Heart right ventricle (tissue), 16 donors: Measurements from ENCODE around the gene ZNF311. TPM values are rescaled to one million over a fixed set of nuclear protein-coding genes. Genes with fewer than 3 reads are reported as not detected.

ENCODE experiments used
- ATAC-seq, 8 donors: fragments of 200-7000 bp; cut with Tn5 transposase; one replicate each; pipeline ENCODE4 v1.9.1; 2020; ENCODE audit warnings: mild to moderate bottlenecking in 8 of 8, moderate library complexity in 8 of 8, moderate number of reproducible peaks in 1 of 8
- DNase-seq, 2 donors: peaks; one replicate each; pipeline ENCODE4 v3.0.0-alpha.2; 2020
- H3K27ac ChIP-seq, 10 donors: fragments of 200-600 bp; sonication (generic) in 2 of 10; one replicate each; pipeline versions ENCODE4 v1.5.0 to v1.8.0; 2020 to 2022; ENCODE audit warnings: mild to moderate bottlenecking in 3 of 10
- H3K27me3 ChIP-seq, 7 donors: fragments of 200-600 bp; one replicate each; pipeline ENCODE4 v1.8.0; 2021 to 2022; ENCODE audit warnings: mild to moderate bottlenecking in 2 of 7
- H3K36me3 ChIP-seq, 9 donors: fragments of 200-600 bp; sonication (generic) in 1 of 9; one replicate each; pipeline versions ENCODE4 v1.5.0 to v1.8.0; 2020 to 2022; ENCODE audit warnings: mild to moderate bottlenecking in 2 of 9
- H3K4me1 ChIP-seq, 9 donors: fragments of 200-600 bp; sonication (generic) in 1 of 9; one replicate each; pipeline versions ENCODE4 v1.5.0 to v1.8.0; 2020 to 2022; ENCODE audit warnings: mild to moderate bottlenecking in 4 of 9
- H3K4me3 ChIP-seq, 10 donors: fragments of 200-600 bp; sonication (generic) in 2 of 10; one replicate each; pipeline versions ENCODE4 v1.5.0 to v1.8.0; 2020 to 2022; ENCODE audit warnings: mild to moderate bottlenecking in 7 of 10, moderate library complexity in 2 of 10
- H3K9me3 ChIP-seq, 11 donors: fragments of 200-600 bp in 10 of 11; sonication (generic) in 2 of 11; one replicate each; pipeline versions ENCODE4 v1.5.0 to v1.8.0; 2013 to 2022; ENCODE audit warnings: mild to moderate bottlenecking in 2 of 11, control low read depth in 1 of 11, moderate library complexity in 1 of 11
- WGBS, 2 donors: extraction: QIAGEN DNeasy Blood & Tissue Kit; methylation state at CpG; one replicate each; pipeline ENCODE4 v1.1.7; 2013; ENCODE audit warnings: inconsistent platforms in 1 of 2; 5-methylcytosine and 5-hydroxymethylcytosine counted together
- intact Hi-C, 10 donors: fragments of 100-400 bp; cut with DNase I; formaldehyde crosslinking; loops; one replicate each; pipeline versions ENCODE4 v1.11.1 to v1.14.2; 2022
- polyA plus RNA-seq, 2 donors: library from polyadenylated mRNA; stranded (reverse); fragments of 200-250 nt; gene quantifications; one replicate each; pipeline ENCODE4 v1.2.3, GENCODE V29; 2013
- total RNA-seq, 10 donors: library from RNA; stranded (reverse); fragmentation: NEBNext Ultra II Directional in 3 of 10; extraction: Animal tissue kit (Norgen Biotek cat#: 25700) in 3 of 10; gene quantifications; one replicate each; pipeline versions ENCODE4 v1.2.1 to v1.2.4, GENCODE V29; 2021 to 2023
- TF ChIP-seq, protein P1 (sequence below), 9 donors: fragments of 200-600 bp; sonication (generic) in 2 of 9; IDR thresholded peaks; one replicate each; pipeline versions ENCODE4 v1.5.0 to v1.8.0; 2021 to 2022; ENCODE audit warnings: antibody characterized with exemption in 9 of 9, mild to moderate bottlenecking in 5 of 9, moderate library complexity in 1 of 9
- donor health status: Arrhythmogenic right ventricular cardiomyopathy.
- donor health status: ischemic (EF 13 %, LVEDD 7.1; RV severe dilation, severe dysfunction).
- donor health status: healthy with polysubstance abuse.
- donor health status: DM: no; HTN: yes; CAD: no.
- donor health status: DM: no; HTN: no; CAD: no.
- donor health status: ischemic (EF 25% LVEDD 6.9; RV normal size, moderate dysfunction).
- donor health status: ischemic (EF 25% LVEDD 5.7; RV mildly dilated, moderate dysfunction).
- donor health status: healthy.
- donor health status: DM: yes; HTN: yes; CAD: no.
- donor health status: Ischemic cardiomyopathy.
- donor health status: ischemic (EF 35%, LVEDD 5.7; RV mildly dilated, moderate dysfunction).
- donor health status: nonischemic (EF 11% LVEDD 7.7; RV severe dilation, severe dysfunction).
- donor health status: DM: yes; HTN: yes; CAD: no.
- donor health status: PGD.
- donor health status: ischemic (EF 29% LVEDD 5.4; RV normal size, mild dysfunction).
- donor health status: nonischemic (EF 23%, LVEDD 6.1; RV moderate dilation, normal function).

ZNF311 gene
- total and polyA plus RNA-seq, 12 donors: 0.08 to 0.66 (median 0.23) TPM

DNA sequence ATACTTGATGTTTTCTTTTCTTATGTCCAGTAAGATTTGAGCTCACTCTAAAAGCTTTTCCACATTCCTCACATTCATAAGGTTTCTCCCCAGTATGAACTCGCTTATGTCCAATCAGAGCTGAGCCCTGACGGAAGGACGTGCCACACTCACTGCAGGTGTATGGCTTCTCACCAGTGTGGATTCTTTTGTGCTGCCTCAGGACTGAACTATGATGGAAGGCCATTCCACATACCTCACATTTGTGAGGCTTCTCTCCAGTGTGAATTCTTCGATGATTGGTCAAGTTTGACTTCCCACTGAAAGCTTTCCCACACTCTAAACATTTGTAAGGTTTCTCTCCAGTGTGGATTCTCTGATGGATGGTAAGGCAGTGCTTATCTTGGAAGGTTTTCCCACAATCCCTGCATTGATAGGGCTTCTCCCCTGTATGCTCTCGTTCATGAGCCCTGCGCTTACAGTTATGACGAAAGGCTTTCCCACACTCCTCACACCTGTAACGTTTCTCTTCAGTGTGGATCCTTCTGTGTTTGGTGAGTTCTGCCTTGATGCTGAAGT, 9.9 kb downstream of the ZNF311 start:
- DNase-seq: no peak
- intact Hi-C loops: no loop called here
- Histone ChIP-seq H3K36me3 (no peaks in the 10 kb centered on the region), H3K4me1 (no peaks in the 10 kb centered on the region), H3K27me3 (peaks cover 0 to 28% (median 4%) of the 10 kb centered on the region in 7 donors), H3K4me3 (no peak overlapping the region), H3K9me3 (peaks cover 0 to 15% (median 0%) of the 10 kb centered on the region in 11 donors), H3K27ac (no peak overlapping the region)
- WGBS, 2 donors: 91 to 95% methylated on average over 8 of the region's 8 CpGs
- TF ChIP-seq, protein P1, sequence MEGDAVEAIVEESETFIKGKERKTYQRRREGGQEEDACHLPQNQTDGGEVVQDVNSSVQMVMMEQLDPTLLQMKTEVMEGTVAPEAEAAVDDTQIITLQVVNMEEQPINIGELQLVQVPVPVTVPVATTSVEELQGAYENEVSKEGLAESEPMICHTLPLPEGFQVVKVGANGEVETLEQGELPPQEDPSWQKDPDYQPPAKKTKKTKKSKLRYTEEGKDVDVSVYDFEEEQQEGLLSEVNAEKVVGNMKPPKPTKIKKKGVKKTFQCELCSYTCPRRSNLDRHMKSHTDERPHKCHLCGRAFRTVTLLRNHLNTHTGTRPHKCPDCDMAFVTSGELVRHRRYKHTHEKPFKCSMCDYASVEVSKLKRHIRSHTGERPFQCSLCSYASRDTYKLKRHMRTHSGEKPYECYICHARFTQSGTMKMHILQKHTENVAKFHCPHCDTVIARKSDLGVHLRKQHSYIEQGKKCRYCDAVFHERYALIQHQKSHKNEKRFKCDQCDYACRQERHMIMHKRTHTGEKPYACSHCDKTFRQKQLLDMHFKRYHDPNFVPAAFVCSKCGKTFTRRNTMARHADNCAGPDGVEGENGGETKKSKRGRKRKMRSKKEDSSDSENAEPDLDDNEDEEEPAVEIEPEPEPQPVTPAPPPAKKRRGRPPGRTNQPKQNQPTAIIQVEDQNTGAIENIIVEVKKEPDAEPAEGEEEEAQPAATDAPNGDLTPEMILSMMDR (IDR thresholded peaks at IDR 0.05): no peak
- no peak for ATAC-seq

DNA sequence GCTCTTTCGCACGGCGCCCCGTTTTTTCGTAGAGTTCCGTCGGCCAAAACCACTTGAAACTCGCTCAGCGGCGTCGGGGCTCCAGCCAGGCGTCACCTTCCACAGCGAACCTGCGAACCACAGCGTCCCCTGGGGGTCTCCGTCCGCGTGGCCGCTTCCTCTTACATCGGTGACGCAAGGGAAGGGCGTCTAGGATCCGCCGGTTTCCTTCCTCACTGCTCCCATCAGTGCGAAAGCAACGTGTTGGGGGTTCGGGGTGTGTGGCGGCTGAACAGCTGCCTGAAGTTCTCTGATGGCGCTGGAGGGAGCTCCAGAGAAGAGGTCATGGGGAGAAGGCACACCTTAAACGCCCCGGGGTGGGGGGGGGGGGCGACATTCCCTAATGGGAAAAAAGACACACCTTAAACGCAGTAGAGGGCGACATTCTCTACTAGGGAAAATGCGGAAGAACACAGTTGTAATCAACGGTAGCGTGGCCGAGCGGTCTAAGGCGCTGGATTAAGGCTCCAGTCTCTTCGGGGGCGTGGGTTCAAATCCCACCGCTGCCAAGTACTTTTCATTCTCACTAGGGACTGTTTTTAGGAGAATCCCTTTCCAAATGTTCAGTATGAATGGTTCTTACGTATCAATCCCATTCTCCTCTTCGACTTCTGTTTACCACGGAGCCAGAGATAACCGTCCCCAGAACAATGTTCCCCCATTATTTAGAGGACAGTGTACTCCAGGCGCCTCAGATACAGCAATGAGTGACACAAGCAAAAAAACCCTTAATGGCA, 16.4 kb downstream of the ZNF311 start:
- Histone ChIP-seq H3K36me3 (no peaks in the 10 kb centered on the region), H3K9me3 (peaks cover 0 to 11% (median 0%) of the 10 kb centered on the region in 11 donors), H3K4me1 (peaks cover 0 to 21% (median 0%) of the 10 kb centered on the region in 9 donors), H3K27me3 (peaks cover 0 to 41% (median 17%) of the 10 kb centered on the region in 7 donors), H3K27ac (no peak overlapping the region), H3K4me3 (peak overlapping the region in 7 of 10 donors; percentile 13 to 50 (median 27))
- intact Hi-C loops: loop anchor here in 6 of 10 donors (10.0 kb wide), 4 partner anchors 94 to 1514 kb away; partner anchors contain the start of gene ZNF184 (in 1 of the 6)
- WGBS, 2 donors: 4 to 9% methylated on average over 48 of the region's 48 CpGs
- TF ChIP-seq, protein P1 (IDR thresholded peaks at IDR 0.05): peak in 7 of 9 donors; percentile 7 to 49 (median 37)
- DNase-seq (peak; percentile 38 to 47), ATAC-seq (peak in 5 of 8 donors; percentile 5 to 70 (median 46))

- peak; percentile 70 to 89 for DNase-seq
- Histone ChIP-seq H3K27ac (peak overlapping the region; percentile 12 to 82 (median 74)), H3K27me3 (peaks cover 0 to 24% (median 13%) of the 10 kb centered on the region in 7 donors), H3K36me3 (no peaks in the 10 kb centered on the region), H3K9me3 (peaks cover 0 to 11% (median 0%) of the 10 kb centered on the region in 11 donors), H3K4me3 (peak overlapping the region; percentile 32 to 67 (median 59)), H3K4me1 (peaks cover 0 to 38% (median 4%) of the 10 kb centered on the region in 9 donors)
- intact Hi-C loops: loop anchor here in 6 of 10 donors (1.0 to 10.0 kb wide), 5 partner anchors 31 to 1511 kb away; partner anchors contain the start of gene ZNF184 (in 1 of the 6)
- 6 to 10% methylated on average over 31 of the region's 31 CpGs for WGBS, 2 donors
- TF ChIP-seq, protein P1 (IDR thresholded peaks at IDR 0.05): no peak
- peak; percentile 77 to 89 (median 84) for ATAC-seq
Measured at GRCh38 chr6:28985462-28986164, 19.5 kb downstream of the ZNF311 start.

DNA sequence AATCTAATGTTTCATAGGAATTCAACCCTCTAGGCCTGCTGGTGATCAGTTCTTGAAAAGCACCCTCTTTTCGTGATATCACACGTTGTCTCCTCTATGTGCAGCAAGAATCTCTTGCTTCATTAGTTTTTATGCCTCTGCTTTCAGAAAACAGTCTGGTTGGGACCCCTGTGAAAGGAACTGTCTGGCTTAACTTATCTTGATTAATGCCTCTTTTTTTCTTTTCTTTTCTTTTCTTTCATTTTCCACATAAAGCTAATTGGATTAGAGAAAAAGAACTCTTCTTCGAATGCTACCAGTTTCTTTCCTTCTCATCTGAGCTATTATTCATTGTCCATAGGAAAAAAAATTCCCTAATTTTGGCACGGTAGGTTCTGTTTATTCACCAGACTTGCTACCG, 21.3 kb downstream of the ZNF311 start:
- H3K4me3 ChIP-seq: peak overlapping the region in 1 of 10 donors; percentile 67
- H3K9me3 ChIP-seq: peaks cover 0 to 11% (median 0%) of the 10 kb centered on the region in 11 donors
- intact Hi-C loops: loop anchor here in 8 of 10 donors (5.0 to 10.0 kb wide), 8 partner anchors 33 to 1509 kb away; partner anchors contain the start of gene ZNF184 (in 1 of the 8)
- ATAC-seq (no peak), DNase-seq (no peak)
- H3K4me1 ChIP-seq: peaks cover 0 to 40% (median 6%) of the 10 kb centered on the region in 9 donors
- peaks cover 0 to 12% (median 6%) of the 10 kb centered on the region in 7 donors for H3K27me3 ChIP-seq
- H3K36me3 ChIP-seq: no peaks in the 10 kb centered on the region
- TF ChIP-seq, protein P1 (IDR thresholded peaks at IDR 0.05): no peak
- H3K27ac ChIP-seq: no peak overlapping the region
- WGBS, 2 donors: 82 to 84% methylated on average over 5 of the region's 5 CpGs
